Cerebellar cortex (tissue), 1 donor: ENCODE results near the gene MS4A10.
"Not testable (repeated sequence)": the region's sequence is repeated elsewhere in the genome, so short reads cannot be mapped to it uniquely, and the experiment has no call there.

Experiments used
- DNase-seq: peaks from one replicate; pipeline ENCODE4 v3.0.0-alpha.2; 2015; ENCODE audit warnings: low spot score

Gene MS4A10

GRCh38 chr11:60786811-60787567 is 1.9 kb downstream of the MS4A10 start:
- DNase-seq, result no peak

DNA sequence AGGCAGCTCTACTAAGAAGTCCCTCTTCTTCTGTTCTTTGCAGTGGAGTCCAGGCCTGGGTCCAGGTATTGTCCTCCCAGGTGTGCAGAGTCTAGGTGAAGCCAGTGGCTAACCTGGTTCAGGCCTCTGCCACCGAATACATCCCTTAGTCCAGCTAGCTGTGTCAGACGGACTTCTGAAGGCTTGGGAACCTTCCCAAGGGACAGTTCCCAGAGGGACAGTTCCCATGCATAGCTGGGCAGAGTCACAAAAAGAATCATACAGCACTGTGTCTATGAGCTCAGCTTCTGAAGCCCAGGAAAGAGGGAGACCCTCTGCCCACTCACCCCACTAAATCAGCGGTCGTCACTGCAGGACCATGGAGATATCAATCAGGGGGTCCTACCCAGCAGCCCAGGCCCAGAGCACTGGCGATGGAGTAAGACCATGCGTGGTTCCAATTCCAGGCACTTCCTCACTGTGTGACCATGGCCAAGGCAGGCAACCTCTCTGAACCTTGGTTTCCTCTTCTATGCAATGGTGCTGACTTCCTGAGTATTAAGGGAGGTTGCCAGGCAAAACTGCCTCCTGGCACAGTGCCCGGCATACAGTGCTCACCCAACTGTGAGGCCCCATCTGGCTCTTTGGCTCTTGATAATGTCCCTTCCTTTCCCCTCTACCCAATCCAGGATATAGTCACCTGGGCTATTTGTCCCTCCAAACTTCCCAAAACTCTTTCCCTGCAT is 3.4 kb downstream of the MS4A10 start:
- DNase-seq, result peak; percentile 80

DNA sequence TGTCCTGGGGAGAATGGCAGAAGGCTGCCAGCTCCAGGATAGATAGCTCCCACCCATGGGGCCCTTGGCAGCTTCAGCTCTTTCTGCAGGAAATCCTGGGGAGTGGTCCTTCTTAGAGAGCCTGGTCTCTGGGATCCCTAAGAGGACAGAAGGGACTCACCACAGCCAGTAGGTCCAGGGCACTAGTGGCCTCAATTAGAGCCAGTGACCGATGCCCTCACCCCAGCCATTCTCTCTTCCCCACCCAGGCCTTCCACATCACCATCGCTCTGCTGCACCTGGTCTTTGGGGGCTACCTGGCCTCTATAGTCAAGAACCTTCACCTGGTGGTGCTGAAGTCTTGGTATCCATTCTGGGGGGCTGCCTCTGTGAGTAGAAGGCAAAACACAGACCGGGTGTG is 5.6 kb downstream of the MS4A10 start:
- DNase-seq, result no peak

- no peak for DNase-seq
These were observed 6.2 kb downstream of the MS4A10 start for GRCh38 chr11:60791153-60791933.

GRCh38 chr11:60792521-60792920 is 7.4 kb downstream of the MS4A10 start:
- no peak for DNase-seq

DNA sequence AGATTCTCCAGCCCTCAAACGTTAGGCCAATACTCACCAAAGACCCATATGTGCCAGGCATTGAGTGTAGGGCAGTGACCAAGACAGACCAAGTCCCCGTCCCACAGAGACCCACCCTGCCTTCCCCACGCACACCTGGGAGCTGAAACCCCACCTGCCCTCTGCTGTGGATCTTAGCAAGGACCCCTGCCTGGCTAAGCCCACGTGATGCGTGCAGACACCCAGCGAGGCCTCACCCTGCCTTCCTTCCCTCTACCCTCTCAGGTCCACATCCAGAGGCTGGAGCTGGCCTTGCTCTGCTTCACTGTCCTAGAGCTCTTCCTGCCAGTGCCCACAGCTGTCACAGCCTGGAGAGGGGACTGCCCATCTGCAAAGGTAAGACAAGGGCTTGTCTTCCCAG is 10.2 kb downstream of the MS4A10 start:
- no peak for DNase-seq

GRCh38 chr11:60797846-60798630 is 12.9 kb downstream of the MS4A10 start:
- DNase-seq, result no peak

- no peak for DNase-seq
These were observed 13.5 kb downstream of the MS4A10 start for GRCh38 chr11:60798631-60799030.

- no peak for DNase-seq
These were observed 16.1 kb downstream of the MS4A10 start for GRCh38 chr11:60801194-60801593.

GRCh38 chr11:60803273-60803936 is 18.3 kb downstream of the MS4A10 start:
- DNase-seq, result no peak

DNA sequence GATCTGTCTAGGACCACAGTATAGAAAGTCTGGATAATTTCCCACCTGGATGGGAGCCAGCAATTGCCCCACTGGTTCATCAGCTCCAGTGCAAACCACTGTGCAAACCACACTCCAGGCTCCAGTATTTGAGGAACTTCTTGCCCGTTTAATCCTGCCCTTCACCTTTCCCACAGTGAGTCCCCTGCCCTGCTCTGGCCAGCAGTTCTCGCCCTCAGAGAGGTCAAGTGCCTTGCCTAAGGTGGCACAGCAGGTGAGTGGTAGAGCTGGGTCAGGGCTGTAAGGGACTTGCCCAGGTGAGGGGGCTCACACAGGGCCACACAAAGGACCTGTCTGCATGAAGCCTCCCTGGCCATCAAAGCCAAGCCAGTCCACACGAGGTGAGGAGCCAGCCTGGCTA is 24.1 kb downstream of the MS4A10 start:
- no peak for DNase-seq

- no peak for DNase-seq
These were observed 24.6 kb downstream of the MS4A10 start for GRCh38 chr11:60809691-60810090.

- DNase-seq, result no peak
These were observed 25.0 kb downstream of the MS4A10 start for GRCh38 chr11:60810151-60810550.

GRCh38 chr11:60810569-60810968 is 25.4 kb downstream of the MS4A10 start:
- DNase-seq, result no peak

DNA sequence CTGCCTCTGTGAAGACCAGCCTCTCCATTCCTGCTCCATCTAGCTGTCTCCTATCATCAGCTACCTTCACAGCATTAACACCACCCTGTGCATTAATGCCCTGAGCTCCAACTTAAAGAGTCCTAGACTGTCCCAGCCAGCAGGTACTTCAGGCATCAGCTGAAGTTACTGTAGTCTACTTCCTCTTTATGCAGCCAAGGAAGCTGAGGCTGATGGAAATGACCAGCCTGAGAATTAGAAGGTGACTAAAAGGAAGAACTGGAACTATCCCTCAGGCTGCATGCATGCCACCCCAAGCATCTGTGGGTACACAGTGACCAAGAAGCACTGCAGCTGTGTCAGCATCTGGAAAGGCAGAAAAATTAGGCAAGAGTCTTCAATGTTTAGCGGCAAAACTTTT is 28.2 kb downstream of the MS4A10 start:
- DNase-seq, result no peak

GRCh38 chr11:60814112-60814511 is 29.0 kb downstream of the MS4A10 start:
- no peak for DNase-seq

DNA sequence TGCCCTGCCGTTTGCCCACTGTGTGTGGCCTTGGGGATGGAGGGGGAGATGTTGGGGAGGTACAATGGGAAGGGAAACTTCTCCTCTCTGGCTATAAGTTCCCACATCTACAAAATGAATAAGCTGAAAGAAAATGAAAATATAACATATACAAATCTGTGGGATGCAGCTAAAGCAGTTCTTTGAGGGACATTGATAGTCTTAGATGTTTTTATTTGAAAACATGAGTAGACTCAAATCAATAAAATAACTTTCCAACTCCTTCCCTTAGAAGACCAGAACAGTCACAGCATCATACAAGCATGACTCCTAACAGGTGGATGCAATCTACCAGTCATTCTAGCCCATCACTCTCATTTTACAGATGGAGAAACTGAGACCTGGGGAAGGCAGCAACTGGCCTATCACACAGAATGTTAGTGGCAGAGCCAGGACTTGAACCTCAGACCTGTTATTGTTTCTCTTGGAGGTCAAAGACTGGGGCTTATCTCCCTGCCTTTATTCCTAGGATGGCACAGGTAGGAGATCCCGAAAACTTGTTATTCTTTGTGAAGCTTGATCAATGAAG is 31.5 kb downstream of the MS4A10 start:
- DNase-seq, result no peak

DNA sequence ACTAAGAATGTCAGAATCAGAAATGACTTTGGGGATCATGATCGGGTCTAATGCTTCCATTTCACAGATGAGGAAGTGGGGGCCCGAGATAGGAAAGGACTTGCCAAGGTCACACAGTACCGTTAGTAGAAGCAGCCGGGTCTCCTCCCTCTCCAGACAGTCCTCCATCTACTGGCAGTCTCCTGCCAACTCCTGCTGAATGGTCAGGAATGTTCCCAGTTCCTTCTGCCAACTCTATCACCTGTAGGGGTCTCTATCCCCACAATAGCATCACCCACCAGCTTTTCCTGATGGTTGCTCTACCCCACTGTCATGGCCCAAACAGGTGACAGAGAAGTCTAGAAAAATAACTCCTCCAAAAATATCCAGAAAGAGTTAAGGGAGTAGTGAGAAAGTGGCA is 32.9 kb downstream of the MS4A10 start:
- DNase-seq, result no peak

DNA sequence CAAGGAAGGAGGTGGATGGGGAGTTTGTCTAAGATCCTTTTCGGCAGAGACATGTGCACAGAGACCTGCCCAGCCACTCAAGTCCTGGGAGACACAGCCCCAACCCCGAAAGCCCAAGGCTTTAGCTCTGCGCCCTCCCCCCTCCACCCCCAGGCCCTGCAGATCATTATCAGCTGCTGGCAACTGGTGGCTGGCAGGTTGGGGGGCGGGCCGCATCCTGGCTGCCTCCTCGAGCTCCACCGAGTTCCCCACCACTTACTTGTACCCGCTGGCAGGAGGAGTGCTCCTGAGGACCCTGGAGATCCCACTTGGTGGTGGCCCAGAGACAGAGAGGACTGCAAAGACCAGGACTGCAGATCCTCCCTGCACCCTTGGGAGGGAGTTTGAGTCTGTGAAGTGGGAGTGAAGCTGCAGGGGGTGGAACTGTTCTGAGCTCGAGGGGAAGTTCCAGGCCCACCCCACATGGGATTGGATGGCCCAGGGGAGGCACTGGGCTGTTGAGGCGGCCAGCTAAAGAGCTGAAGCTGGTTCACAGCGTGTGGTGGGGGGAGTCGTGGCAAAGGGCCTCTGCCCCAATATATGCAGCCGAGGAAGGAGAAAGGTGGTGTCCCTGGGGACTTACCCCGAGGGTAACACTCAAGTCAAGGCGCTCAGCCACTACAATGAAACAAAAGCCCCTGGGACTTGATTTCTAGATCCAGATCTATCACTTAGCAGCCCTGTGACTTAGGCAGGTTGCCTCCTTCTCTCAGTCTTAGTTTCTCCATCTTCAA is 36.9 kb downstream of the MS4A10 start:
- DNase-seq, result no peak

GRCh38 chr11:60823745-60824306 is 38.7 kb downstream of the MS4A10 start:
- not testable (repeated sequence) for DNase-seq
